Psoas muscle (tissue), 8 donors: ENCODE data around the gene MAPK11. TPM values are rescaled to one million over a fixed set of nuclear protein-coding genes. Genes with fewer than 3 reads are reported as not detected.

Source experiments
- ATAC-seq, 4 donors: fragments of 200-7000 bp; cut with Tn5 transposase; one replicate each; pipeline ENCODE4 v1.9.1; 2020; ENCODE audit warnings: moderate library complexity in 3 of 4, mild to moderate bottlenecking in 2 of 4
- DNase-seq, 2 donors: peaks; one replicate each; pipeline ENCODE4 v3.0.0-alpha.2; 2020
- H3K27ac ChIP-seq: fragments of 200-600 bp; one replicate; pipeline ENCODE4 v1.8.0; 2022
- H3K27me3 ChIP-seq, 3 donors: fragments of 200-600 bp in 1 of 3; one replicate each; pipeline versions ENCODE4 v1.6.1 to v1.8.0; 2013 to 2022; ENCODE audit warnings: low read length in 2 of 3, mild to moderate bottlenecking in 2 of 3, moderate library complexity in 1 of 3; ENCODE audit not compliant: insufficient read depth in 3 of 3
- H3K36me3 ChIP-seq, 2 donors: fragments of 200-600 bp in 1 of 2; one replicate each; pipeline versions ENCODE4 v1.6.1 to v1.8.0; 2013 to 2022; ENCODE audit warnings: low read depth in 1 of 2, mild to moderate bottlenecking in 1 of 2, moderate library complexity in 1 of 2; ENCODE audit not compliant: insufficient read depth in 1 of 2
- H3K4me1 ChIP-seq: fragments of 200-600 bp; one replicate; pipeline ENCODE4 v1.8.0; 2022
- H3K4me3 ChIP-seq: fragments of 200-600 bp; one replicate; pipeline ENCODE4 v1.8.0; 2022; ENCODE audit warnings: mild to moderate bottlenecking
- H3K9me3 ChIP-seq: fragments of 200-600 bp; one replicate; pipeline ENCODE4 v1.8.0; 2022
- WGBS, 3 donors: extraction: QIAGEN DNeasy Blood & Tissue Kit; methylation state at CpG; one replicate each; pipeline versions ENCODE4 v1.1.6 to v1.1.7; 2013; 5-methylcytosine and 5-hydroxymethylcytosine counted together
- intact Hi-C, 2 donors: fragments of 100-400 bp; cut with DNase I; formaldehyde crosslinking; loops; one replicate each; pipeline versions ENCODE4 v1.11.0 to v1.14.2; 2022
- polyA plus RNA-seq, 3 donors: library from polyadenylated mRNA; stranded (reverse); fragments of 200-250 nt; gene quantifications; one replicate each; pipeline ENCODE4 v1.2.3, GENCODE V29; 2013
- total RNA-seq, 4 donors: library from RNA; stranded (reverse); fragmentation: NEBNext Ultra II Directional in 2 of 4; extraction: Animal tissue kit (Norgen Biotek cat#: 25700) in 2 of 4; gene quantifications; one replicate each; pipeline versions ENCODE4 v1.2.1 to v1.2.4, GENCODE V29; 2021 to 2023
- TF ChIP-seq, protein P1 (sequence below): fragments of 200-600 bp; IDR thresholded peaks from one replicate; pipeline ENCODE4 v1.8.0; 2022; ENCODE audit warnings: antibody characterized with exemption
- donor health status: healthy with polysubstance abuse.
- donor health status: DM: no; HTN: no; CAD: no; lungs with moderate emphysema.
- donor health status: Bipolar disorder and iron deficiency.
- donor health status: healthy.
- donor health status: DM: yes; HTN: yes; CAD: no.
- donor health status: DM: no; HTN: no; CAD: no.
- donor health status: DM: no; HTN: no; CAD: no.
- donor health status: DM: yes; HTN: yes; CAD: no.

MAPK11 gene
- total and polyA plus RNA-seq, 7 donors: 1.7 to 6.3 (median 4.8) TPM

DNA sequence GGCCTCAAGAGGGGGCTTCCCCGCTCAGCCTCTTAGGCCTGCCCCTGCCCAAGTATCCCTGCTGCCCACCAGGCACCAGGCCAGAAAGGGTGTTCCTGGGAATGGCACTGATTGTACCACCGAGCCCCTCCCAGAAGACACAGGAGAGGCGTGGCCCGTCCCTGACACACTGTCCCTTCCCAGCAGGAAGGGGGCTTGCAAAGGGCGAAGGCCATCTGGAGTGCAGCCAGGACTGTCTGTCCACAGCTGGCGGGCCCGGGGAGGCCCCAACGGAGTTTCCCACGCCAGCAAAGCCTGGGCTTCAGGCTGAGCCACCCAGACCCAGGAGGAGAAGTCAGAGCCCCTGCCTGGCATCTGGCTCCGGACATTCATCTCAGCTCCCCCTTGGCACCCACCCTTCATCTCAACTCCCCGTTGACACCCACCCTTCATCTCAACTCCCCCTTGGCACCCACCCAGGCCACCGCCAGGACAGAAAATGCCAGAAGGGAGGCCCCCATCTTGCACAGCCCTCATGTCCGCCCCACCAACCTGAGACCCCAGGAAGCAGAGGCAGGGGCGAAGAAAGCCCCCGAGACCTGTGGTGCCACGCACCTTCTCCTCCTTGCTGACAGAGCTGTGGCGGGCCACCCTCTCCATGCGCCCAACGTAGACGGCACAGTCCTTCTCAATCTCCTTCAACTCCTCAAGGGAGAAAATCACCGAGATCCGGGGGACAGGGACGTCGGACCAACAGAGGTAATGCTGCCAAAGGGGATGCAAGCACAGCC lies 44.8 kb downstream of the MAPK11 start:
- DNase-seq: no peak
- Histone ChIP-seq H3K9me3 (no peaks in the 10 kb centered on the region), H3K4me1 (no peaks in the 10 kb centered on the region), H3K36me3 (peaks cover 7 to 99% of the 10 kb centered on the region in 2 donors), H3K4me3 (no peak overlapping the region), H3K27ac (no peak overlapping the region), H3K27me3 (no peaks in the 10 kb centered on the region)
- TF ChIP-seq, protein P1, sequence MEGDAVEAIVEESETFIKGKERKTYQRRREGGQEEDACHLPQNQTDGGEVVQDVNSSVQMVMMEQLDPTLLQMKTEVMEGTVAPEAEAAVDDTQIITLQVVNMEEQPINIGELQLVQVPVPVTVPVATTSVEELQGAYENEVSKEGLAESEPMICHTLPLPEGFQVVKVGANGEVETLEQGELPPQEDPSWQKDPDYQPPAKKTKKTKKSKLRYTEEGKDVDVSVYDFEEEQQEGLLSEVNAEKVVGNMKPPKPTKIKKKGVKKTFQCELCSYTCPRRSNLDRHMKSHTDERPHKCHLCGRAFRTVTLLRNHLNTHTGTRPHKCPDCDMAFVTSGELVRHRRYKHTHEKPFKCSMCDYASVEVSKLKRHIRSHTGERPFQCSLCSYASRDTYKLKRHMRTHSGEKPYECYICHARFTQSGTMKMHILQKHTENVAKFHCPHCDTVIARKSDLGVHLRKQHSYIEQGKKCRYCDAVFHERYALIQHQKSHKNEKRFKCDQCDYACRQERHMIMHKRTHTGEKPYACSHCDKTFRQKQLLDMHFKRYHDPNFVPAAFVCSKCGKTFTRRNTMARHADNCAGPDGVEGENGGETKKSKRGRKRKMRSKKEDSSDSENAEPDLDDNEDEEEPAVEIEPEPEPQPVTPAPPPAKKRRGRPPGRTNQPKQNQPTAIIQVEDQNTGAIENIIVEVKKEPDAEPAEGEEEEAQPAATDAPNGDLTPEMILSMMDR: no peak
- intact Hi-C loops: no loop called here
- ATAC-seq: no peak
- 68 to 81% (median 78%) methylated on average over 20 to 24 of the region's 24 CpGs for WGBS, 3 donors

DNA sequence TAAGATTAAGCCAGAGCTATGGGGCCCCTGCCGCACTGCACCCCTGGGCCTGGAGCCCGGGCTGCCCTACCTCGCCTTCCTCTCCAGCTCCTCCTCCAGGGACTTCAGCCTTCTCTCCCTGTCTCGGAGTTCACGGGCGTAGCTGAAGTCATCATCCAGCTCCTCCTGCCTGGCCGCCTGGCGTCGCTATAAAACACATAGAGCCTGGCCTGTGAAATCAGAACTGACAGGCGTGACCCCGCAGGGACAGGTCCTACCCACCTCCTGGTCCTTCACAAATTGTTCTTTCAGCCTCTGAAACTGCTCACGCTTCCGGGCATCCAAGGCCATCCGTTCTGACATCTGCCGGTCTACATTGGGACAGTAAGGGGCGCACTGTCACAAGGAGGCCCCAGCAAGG lies 46.1 kb downstream of the MAPK11 start:
- no peaks in the 10 kb centered on the region for H3K4me1 ChIP-seq
- no peaks in the 10 kb centered on the region for H3K27me3 ChIP-seq
- 79 to 85% (median 83%) methylated on average over 16 of the region's 16 CpGs for WGBS, 3 donors
- intact Hi-C loops: no loop called here
- H3K27ac ChIP-seq: no peak overlapping the region
- H3K36me3 ChIP-seq: peaks cover 8 to 94% of the 10 kb centered on the region in 2 donors
- TF ChIP-seq, protein P1: no peak
- DNase-seq (no peak), ATAC-seq (no peak)
- H3K9me3 ChIP-seq: no peaks in the 10 kb centered on the region
- H3K4me3 ChIP-seq: no peak overlapping the region

DNA sequence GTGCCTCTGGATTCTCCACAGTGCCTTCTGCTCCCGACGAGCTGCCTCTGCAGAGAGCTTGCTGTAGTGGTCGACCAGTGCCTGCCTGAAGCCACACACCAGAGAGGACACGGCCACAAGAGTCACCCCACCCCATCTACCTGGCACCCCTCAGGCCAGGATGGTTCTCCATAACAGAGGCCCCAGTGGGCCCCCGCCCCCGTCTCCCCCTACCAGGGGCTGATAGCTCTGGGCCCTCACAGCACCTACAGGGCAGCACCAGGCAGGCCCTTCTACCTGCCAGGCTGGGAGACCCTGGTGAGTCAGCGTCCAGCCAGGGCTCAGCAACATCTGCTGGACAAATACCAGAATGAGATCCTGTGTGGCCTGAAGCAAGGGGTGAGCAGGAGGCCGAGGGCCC lies 47.7 kb downstream of the MAPK11 start:
- no peak for DNase-seq
- no peak for ATAC-seq

DNA sequence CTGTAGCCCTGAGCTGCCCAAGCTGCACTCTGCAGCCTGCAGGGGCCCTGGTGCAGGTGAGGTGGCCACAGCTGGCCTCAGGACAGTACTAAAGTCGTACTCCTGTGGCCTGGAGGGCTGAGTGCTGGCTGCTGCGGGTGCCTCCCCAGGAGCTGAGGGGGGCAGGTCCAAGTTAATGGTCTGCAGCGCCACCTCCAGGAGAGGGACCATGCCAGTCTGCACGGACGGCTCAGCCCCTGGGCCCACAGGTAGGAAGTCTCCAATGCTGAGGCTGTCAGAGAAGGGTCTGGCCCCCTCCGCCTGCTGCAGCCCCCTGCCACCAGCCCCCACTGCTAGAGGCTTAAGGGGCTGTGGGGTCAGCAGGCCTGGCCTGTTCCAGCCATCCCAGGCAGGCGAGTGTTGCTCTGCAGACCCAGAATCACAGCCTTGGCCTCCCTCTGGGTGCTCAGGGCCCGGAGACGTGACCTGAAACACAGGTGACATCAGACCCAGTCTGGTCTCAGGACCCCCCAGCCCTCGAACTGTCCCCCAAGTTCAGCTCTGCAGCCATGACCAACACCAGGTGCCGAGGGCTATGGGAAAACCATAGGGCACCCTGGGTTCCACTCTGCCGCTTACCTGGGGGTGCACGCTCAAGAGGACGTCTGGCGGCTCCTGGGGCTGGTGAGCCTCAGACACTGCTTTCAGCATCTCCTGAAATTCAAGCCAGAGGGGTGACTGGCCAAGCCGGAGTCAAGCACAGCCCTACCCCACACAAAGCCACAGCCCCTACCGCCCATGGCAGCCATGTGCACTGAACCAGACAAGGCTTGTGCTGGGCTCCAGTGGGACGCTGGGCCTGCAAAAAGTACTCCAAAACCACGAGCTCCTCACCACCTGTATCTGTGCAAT lies 48.5 kb downstream of the MAPK11 start:
- DNase-seq: no peak
- H3K9me3 ChIP-seq: no peaks in the 10 kb centered on the region
- H3K36me3 ChIP-seq: peaks cover 19 to 93% of the 10 kb centered on the region in 2 donors
- TF ChIP-seq, protein P1: no peak
- no peak overlapping the region for H3K4me3 ChIP-seq
- no peaks in the 10 kb centered on the region for H3K27me3 ChIP-seq
- intact Hi-C loops: no loop called here
- no peak overlapping the region for H3K27ac ChIP-seq
- ATAC-seq: no peak
- 91 to 92% (median 91%) methylated on average over 19 of the region's 19 CpGs for WGBS, 3 donors
- no peaks in the 10 kb centered on the region for H3K4me1 ChIP-seq

More for the DNA sequence above, 47.7 kb downstream of the MAPK11 start:
- TF ChIP-seq, protein P1: no peak
- Histone ChIP-seq H3K4me1 (no peaks in the 10 kb centered on the region), H3K27me3 (no peaks in the 10 kb centered on the region), H3K27ac (no peak overlapping the region), H3K9me3 (no peaks in the 10 kb centered on the region), H3K36me3 (peaks cover 12 to 93% of the 10 kb centered on the region in 2 donors), H3K4me3 (no peak overlapping the region)
- 78 to 90% (median 86%) methylated on average over 8 of the region's 8 CpGs for WGBS, 3 donors
- intact Hi-C loops: no loop called here
